Fibroblast of skin of left quadriceps (primary cell): ENCODE measurements around the gene ISL2.
A peak's percentile ranks its signal among the peaks of the same experiment; 100 is the strongest.
"Not testable (repeated sequence)": the region's sequence is repeated elsewhere in the genome, so short reads cannot be mapped to it uniquely, and the experiment has no call there.

Source experiments
- DNase-seq, 2 experiments: peaks; one replicate each; pipeline ENCODE4 v3.0.0-alpha.2; 2013; ENCODE audit warnings: low read depth in 2 of 2

The ISL2 gene

DNA sequence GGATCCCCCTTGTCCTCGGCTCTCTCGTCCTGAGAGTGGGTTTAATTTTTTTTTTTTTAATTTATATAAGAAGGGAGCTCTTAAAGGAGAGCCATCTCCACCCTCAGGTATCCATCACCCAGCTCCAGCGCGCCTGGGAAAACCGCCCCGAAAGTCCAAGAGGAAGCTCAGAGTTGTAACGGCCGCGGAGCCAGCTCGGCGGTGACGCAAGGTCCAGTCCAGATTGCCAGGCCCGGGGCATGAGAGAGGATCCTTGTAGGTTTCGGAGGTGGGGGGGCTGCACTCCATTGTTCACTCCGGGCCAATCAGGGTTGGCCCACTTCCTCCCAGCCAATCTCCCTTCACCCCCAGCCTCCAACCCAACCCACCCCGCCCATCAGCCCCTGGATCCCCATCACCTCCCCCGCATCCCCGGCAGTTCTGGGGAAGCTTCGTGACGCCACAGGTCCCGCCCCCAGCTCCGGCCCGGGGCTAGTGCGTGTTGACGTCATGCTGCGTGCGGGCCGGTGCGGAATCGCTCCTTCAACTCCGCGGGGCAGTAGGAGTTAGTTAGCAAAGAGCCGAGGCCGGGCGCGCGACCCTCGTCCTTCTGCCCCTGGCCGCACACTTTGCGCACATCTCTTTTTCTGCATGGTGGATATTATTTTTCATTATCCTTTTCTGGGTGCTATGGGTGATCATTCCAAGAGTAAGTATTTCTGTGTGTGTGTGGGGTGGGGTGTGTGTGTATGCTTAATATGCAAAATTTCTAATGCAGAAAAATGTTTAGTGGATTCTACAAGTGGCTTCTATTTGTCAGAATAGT, at the start of gene ISL2:
TSS of gene ISL2 (plus strand) at position 520 of the 805 bp plus-strand sequence. CDS start at position 631, 111 bp downstream.
- peak; percentile 42 to 43 for DNase-seq

DNA sequence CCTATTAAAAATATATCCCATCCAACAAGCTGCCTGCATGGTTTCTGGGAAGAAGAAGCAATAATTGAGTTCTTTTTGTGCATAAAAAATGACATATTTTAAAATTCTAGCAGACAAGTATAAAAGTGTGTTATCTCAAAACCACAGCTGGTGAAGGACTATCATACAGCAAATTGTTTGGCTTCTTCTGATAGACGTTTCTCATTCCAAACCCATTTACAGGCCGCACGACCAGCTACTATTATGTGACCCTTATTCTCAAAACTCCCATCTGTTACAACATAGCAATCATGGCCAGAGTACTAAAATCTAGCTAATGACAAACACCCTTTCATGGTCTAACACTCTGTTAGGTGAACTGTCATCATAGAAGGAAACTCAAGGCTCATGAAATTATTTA, 47.0 kb upstream of the ISL2 start:
- no peak for DNase-seq

GRCh38 chr15:76293361-76293760, 43.2 kb upstream of the ISL2 start:
- DNase-seq, result no peak

- not testable (repeated sequence) for DNase-seq
These were observed 42.1 kb upstream of the ISL2 start for GRCh38 chr15:76294463-76294862.

DNA sequence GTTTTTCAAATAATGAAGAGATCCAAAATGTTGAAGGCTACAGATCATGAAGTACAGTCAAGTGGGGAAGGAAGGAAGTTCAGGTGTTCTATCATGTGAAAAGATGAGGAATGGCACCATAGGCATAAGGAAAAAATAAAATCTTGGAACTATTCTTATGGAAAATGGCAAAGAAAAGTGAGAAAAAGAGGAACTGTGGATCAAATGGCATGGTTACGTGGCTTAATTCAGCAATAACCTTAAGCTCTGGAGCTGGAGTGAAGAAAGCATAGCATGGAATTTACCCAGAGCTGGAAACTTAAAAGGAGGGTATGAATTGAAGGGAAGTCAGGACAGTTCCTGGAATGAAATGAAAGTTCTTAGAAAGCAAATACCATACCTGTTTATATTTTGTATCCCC, 39.7 kb upstream of the ISL2 start:
- DNase-seq, result no peak

- DNase-seq, result not testable (repeated sequence)
These were observed 38.6 kb upstream of the ISL2 start for GRCh38 chr15:76297951-76298350.

DNA sequence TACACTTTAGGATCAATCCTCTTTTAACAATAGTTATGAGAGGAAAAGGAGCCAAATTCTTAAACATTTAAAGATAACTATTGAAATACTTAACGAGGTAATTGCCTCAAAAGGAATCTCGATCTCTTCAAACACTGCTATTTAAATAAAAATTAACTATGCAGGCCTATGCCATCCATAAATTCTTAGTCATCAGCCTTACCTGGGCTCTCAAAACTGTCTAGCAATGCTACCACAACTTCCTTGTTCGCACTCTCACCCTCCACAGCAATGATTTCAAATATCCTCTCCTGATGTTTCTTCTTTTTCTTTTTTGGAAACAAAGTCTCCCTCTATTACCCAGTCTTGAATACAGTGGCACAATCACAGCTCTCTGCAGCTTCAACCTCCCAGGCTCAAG, 37.6 kb upstream of the ISL2 start:
- no peak for DNase-seq

DNA sequence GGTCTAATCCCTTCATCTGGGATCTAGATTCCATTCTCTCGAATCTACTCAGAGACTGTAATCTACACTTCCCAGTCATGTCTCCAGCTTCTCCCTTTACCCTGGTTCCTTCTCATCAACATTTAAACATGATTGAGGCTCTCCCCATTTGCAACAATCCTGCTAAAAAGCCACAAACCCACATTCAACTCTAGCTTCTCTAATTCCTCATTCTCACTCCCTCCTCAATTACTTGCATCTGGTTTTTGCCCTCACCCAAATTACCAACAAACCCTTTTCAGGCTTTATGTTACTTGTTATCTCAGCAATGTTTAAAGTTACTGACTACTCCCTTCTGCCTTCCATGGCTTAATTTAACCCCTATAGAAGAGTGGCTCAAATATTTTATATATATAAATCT, 36.8 kb upstream of the ISL2 start:
- DNase-seq, result no peak

- DNase-seq, result no peak
These were observed 32.7 kb upstream of the ISL2 start for GRCh38 chr15:76303909-76304308.

GRCh38 chr15:76309601-76310330, 26.8 kb upstream of the ISL2 start:
- DNase-seq, result no peak

DNA sequence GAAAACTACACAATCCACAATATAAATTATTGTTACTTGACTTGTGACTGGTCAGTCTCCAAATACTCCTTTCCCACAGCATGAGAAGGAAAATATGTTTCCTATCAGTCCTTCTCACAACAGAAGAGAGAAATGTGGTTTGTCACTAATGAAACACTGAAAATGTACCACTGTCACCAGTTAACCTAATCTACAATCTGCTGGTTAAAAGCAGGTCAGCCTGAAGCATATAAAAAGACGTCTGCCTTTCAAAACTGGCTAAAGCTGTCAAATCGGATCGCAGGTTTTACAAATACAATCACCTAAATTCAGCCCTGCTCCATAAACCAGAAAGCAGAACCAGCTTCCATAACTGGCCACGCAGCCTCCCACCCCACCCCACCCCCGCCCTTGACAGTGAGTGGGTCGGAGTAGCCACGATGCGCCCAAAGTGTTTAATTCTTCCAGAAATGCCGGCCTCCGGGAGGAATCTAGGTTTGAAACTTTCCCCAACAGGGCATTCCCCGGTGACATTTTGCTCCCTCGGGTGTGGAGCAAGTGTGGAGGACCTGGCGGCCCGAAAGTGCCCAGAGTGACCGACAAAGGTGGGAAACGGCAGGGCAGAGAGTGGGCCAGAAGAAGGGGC, 26.0 kb upstream of the ISL2 start:
- no peak for DNase-seq

DNA sequence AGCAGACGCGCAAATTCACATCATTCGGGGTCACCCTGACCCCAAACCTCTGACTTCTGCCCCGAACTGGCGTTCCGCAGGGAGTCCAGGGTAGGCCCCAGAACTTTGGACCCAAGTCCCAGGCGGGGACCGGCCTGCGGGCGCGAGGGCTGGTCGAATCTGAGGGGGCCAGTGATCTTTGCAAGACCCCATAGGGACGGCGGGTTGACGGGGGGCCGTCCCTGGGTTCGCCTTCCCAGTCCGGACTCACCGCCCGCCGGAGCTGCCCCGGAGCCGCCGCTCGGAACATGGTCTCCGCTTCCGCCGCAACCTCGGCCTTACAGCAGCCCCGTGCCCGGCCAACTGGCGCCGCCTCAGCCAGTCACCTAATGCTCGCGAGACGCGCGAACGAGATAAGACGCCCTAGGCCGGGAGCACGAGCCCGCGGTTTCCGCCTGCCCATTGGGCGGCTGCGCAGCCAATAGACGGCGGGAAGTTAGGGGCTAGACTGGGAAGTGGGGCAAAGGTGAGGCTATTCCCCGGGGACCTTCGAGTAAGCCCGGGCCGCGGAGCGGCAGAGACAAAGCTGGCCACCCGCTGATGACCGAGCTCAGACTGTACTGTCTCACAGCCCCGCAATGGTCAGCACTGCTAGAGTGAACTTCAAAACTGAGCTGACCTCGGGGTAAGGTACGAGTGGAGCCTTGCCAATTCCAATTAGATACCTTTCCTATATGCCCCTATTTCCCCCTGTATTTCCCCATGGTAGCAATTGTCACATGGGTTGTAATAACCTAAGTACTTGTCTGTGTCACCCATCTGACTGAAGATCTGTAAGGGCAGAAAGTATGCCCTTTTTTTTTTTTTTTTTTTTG, 25.2 kb upstream of the ISL2 start, which contains the start of gene ETFA:
TSS of gene ETFA (minus strand) at position 370 of the 854 bp plus-strand sequence. CDS start at position 289, 81 bp downstream.
- peak; percentile 92 to 93 for DNase-seq

DNA sequence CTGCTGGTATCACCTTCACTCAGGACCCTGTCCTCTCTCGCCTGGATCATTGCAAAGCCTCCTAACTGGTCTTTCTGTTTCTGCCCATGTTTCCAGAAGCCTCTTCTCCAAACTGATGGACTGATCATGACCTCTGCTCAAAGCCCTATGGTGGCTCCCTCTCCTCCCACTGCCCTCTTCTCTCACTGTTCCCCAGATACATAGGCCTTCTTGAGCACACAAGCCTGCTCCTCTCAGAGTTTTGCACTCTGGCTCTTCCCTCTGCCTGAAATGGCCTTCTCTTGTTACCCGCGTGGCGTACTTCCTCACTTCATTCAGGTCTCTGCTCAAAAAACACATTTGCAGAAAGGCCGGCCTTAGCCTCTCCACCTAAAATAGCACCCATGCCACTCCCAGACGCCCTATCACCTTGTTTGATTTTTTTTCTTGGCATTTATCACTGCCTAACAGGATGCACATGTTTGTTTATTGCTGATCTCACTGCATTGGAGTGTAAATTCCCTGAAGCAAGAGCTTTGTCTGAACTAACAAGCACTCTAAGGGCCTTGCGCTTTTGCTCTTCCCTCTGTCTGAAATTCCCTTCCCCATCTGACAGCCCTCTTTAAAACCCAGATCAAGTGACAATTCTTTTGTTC, 23.9 kb upstream of the ISL2 start:
- no peak for DNase-seq

GRCh38 chr15:76313175-76313567, 23.4 kb upstream of the ISL2 start:
- not testable (repeated sequence) for DNase-seq

DNA sequence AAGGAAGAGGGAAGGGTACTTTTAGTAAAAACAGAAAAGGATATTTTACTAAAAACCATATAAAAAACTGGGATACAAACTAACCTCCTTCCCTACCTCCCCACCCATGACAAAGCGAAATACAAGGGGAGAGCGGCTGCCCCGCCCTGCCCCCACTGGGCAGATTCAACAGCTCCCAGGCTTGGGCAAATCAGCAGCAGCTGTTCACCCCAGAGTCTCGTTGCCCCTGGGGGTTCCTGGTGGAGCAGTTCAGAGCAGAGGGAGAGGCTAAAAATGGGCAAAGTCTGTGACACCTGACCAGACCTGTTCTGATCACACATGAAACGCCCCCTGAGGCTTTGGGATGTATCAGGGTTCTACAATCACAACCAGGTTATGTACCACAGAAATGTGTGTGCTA, 22.8 kb upstream of the ISL2 start:
- DNase-seq, result no peak

- DNase-seq, result no peak
These were observed 16.6 kb upstream of the ISL2 start for GRCh38 chr15:76320012-76320411.

DNA sequence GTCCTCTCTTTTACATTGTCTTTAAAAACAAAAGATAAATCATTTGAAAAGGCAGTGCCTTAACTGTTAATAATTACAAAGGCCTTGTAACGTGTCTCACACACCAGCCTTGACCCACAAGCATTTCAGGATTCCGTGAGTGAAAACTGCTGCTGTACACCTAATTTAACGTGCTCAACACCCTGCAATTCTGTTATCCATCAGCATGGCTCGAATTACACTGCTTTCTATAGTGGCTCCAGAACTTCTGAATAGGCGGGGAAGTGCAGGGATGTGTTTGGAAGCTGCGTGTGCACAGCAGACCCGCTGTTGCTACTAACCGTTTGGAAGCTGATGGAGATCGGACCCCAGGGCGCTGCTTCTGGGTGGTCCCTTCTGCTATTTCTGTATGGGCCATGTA, 15.4 kb upstream of the ISL2 start:
- no peak for DNase-seq

DNA sequence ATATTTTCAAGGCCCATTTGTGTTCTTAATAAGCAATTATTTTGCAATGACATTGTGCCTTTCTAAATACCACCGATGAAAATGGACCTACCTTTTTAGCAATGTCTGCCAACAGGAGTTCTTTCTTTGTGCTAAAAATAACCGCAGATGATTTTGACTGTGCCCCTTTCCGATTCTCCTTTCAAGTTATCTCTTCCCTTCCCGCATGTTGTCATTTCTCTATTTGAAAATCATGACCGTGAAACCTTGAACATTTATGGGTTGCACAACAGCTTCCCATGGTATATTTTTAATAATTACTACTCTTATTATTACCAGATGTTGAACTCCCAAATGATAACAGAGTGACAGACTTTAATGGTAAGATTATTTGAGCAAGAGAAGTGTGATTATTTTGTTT, 15.0 kb upstream of the ISL2 start:
- no peak for DNase-seq

DNA sequence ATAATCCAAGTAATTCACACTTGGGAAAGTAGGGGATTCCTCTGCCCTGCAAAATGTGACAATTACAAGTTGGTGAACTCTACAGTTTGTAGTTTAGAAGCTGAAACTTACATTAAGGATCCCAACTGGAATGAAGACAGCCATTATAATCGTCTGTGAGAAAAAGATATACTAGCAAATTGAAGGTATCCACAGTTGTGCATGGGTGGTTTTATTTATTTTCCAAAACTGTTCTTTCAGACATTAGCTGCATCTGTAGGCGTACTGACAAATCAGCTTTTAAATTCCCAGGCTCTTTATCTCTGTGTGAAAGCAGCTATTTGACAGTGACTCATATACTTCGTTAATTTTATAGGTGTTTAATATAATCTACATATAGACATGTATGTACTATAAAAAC, 12.5 kb upstream of the ISL2 start:
- DNase-seq, result no peak

DNA sequence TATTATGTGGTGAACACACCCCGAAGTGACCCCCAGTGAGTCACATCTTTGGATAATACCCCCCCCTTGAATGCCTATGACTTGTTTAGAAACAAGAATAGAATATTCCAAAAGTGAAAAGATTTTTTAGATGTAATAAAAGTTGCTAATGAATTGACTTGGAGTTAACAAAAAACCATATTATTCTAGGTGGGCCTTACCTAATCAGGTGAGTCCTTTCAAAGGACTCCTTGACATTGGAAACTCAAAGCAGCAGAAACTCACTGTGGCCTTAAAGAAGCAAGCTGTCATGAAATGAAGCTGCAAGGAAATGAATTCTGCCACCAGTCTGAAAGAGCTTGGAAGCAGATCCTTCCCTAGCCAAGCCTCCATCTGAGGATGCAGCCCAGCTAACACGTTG, 10.9 kb upstream of the ISL2 start:
- DNase-seq, result no peak
